GM21381 (cell line): ENCODE results near the gene SSBP2.
"Not testable (repeated sequence)": the region's sequence is repeated elsewhere in the genome, so short reads cannot be mapped to it uniquely, and the experiment has no call there.

Source experiments
- ATAC-seq: cut with Tn5 transposase; IDR thresholded peaks from one replicate; pipeline ENCODE4 v1.9.1; 2021; ENCODE audit warnings: mild to moderate bottlenecking, moderate library complexity; ENCODE audit not compliant: unreplicated experiment

The SSBP2 gene

GRCh38 chr5:81473395-81473794 is 277.5 kb downstream of the SSBP2 start:
- not testable (repeated sequence) for ATAC-seq

GRCh38 chr5:81469676-81470075 is 281.2 kb downstream of the SSBP2 start:
- ATAC-seq = no peak

GRCh38 chr5:81450940-81451339 is 300.0 kb downstream of the SSBP2 start:
- ATAC-seq = no peak

- no peak for ATAC-seq
Measured at GRCh38 chr5:81435023-81435422, 315.9 kb downstream of the SSBP2 start.

- no peak for ATAC-seq
Measured at GRCh38 chr5:81429985-81430384, 320.9 kb downstream of the SSBP2 start.

GRCh38 chr5:81429363-81429762 is 321.5 kb downstream of the SSBP2 start:
- ATAC-seq = no peak

- ATAC-seq = no peak
Measured at GRCh38 chr5:81428861-81429260, 322.0 kb downstream of the SSBP2 start.

GRCh38 chr5:81428446-81428845 is 322.5 kb downstream of the SSBP2 start:
- no peak for ATAC-seq

GRCh38 chr5:81427566-81427965 is 323.3 kb downstream of the SSBP2 start:
- no peak for ATAC-seq

GRCh38 chr5:81426359-81427030 is 324.4 kb downstream of the SSBP2 start:
- no peak for ATAC-seq

- ATAC-seq = no peak
Measured at GRCh38 chr5:81425569-81425968, 325.3 kb downstream of the SSBP2 start.

GRCh38 chr5:81424728-81425127 is 326.2 kb downstream of the SSBP2 start:
- ATAC-seq = no peak

- no peak for ATAC-seq
Measured at GRCh38 chr5:81422671-81423070, 328.2 kb downstream of the SSBP2 start.

- no peak for ATAC-seq
Measured at GRCh38 chr5:81420039-81420667, 330.7 kb downstream of the SSBP2 start.

GRCh38 chr5:81418606-81419005 is 332.3 kb downstream of the SSBP2 start:
- ATAC-seq = no peak

GRCh38 chr5:81417052-81417451 is 333.8 kb downstream of the SSBP2 start:
- no peak for ATAC-seq

GRCh38 chr5:81409896-81410295 is 341.0 kb downstream of the SSBP2 start:
- ATAC-seq = no peak

GRCh38 chr5:81409361-81409760 is 341.5 kb downstream of the SSBP2 start:
- no peak for ATAC-seq

GRCh38 chr5:81408496-81408895 is 342.4 kb downstream of the SSBP2 start:
- no peak for ATAC-seq

GRCh38 chr5:81407811-81408210 is 343.1 kb downstream of the SSBP2 start:
- ATAC-seq = not testable (repeated sequence)

GRCh38 chr5:81405126-81405891 is 345.6 kb downstream of the SSBP2 start:
- no peak for ATAC-seq
